Progenitor cell of endocrine pancreas (in vitro differentiated cells): ENCODE results near the gene SGCD. TPM values are rescaled to one million over a fixed set of nuclear protein-coding genes. Genes with fewer than 3 reads are reported as not detected.

Source experiments
- DNase-seq: peaks from one replicate; pipeline ENCODE4 v3.0.0; 2021; ENCODE audit warnings: low spot score; ENCODE audit not compliant: unreplicated experiment
- H3K27ac Mint-ChIP-seq: 2 replicates; pipeline ENCODE4 v1.8.0; 2021; ENCODE audit warnings: mild to moderate bottlenecking, moderate library complexity, mixed read lengths
- H3K27me3 Mint-ChIP-seq: 2 replicates; pipeline ENCODE4 v1.8.0; 2021; ENCODE audit warnings: mixed read lengths
- H3K36me3 Mint-ChIP-seq: 2 replicates; pipeline ENCODE4 v1.8.0; 2022; ENCODE audit warnings: mixed read lengths; ENCODE audit not compliant: insufficient read depth
- H3K4me1 Mint-ChIP-seq: 2 replicates; pipeline ENCODE4 v1.8.0; 2021; ENCODE audit warnings: low read depth, mixed read lengths
- H3K4me3 Mint-ChIP-seq: 2 replicates; pipeline ENCODE4 v1.8.0; 2021; ENCODE audit warnings: low read depth, mild to moderate bottlenecking, moderate library complexity, mixed read lengths
- H3K9me3 Mint-ChIP-seq: 2 replicates; pipeline ENCODE4 v1.8.0; 2021; ENCODE audit warnings: low read depth, mixed read lengths
- CTCF ChIP-seq: fragments of 200-600 bp; sonication (generic); IDR thresholded peaks from one replicate; pipeline ENCODE4 v1.5.0; 2021; ENCODE audit warnings: antibody characterized with exemption, mild to moderate bottlenecking; ENCODE audit not compliant: unreplicated experiment
- total RNA-seq: library from RNA; stranded (reverse); gene quantifications from 2 replicates; pipeline ENCODE4 v1.2.1, GENCODE V29; 2021

The SGCD gene
- total RNA-seq, 1 donor from 2014 or later = 5.9 TPM

GRCh38 chr5:156329171-156329611 is 2.2 kb downstream of the SGCD start:
- no peak overlapping the region for H3K4me3 Mint-ChIP-seq

GRCh38 chr5:156330141-156330870 is 3.3 kb downstream of the SGCD start:
- TF ChIP-seq CTCF = no peak
- Mint-ChIP-seq H3K4me1 (peaks cover 9% of the 10 kb centered on the region), H3K9me3 (no peaks in the 10 kb centered on the region), H3K27ac (no peak overlapping the region), H3K27me3 (no peaks in the 10 kb centered on the region), H3K4me3 (no peak overlapping the region), H3K36me3 (no peaks in the 10 kb centered on the region)
- DNase-seq = no peak

More at GRCh38 chr5:156329171-156329611, 2.2 kb downstream of the SGCD start:
- Mint-ChIP-seq H3K9me3 (no peaks in the 10 kb centered on the region), H3K4me1 (peaks cover 11% of the 10 kb centered on the region), H3K36me3 (no peaks in the 10 kb centered on the region), H3K27me3 (no peaks in the 10 kb centered on the region), H3K27ac (no peak overlapping the region)
- no peak for DNase-seq
- no peak for TF ChIP-seq CTCF

GRCh38 chr5:156331181-156331580 is 4.2 kb downstream of the SGCD start:
- Mint-ChIP-seq H3K27ac (no peak overlapping the region), H3K4me3 (no peak overlapping the region), H3K36me3 (no peaks in the 10 kb centered on the region), H3K4me1 (peaks cover 8% of the 10 kb centered on the region), H3K27me3 (no peaks in the 10 kb centered on the region), H3K9me3 (no peaks in the 10 kb centered on the region)
- DNase-seq = no peak
- TF ChIP-seq CTCF = no peak

GRCh38 chr5:156331845-156332244 is 4.9 kb downstream of the SGCD start:
- Mint-ChIP-seq H3K36me3 (no peaks in the 10 kb centered on the region), H3K4me3 (no peak overlapping the region), H3K4me1 (peaks cover 4% of the 10 kb centered on the region), H3K27me3 (no peaks in the 10 kb centered on the region), H3K9me3 (no peaks in the 10 kb centered on the region), H3K27ac (no peak overlapping the region)
- no peak for DNase-seq
- TF ChIP-seq CTCF = no peak

- Mint-ChIP-seq H3K27me3 (no peaks in the 10 kb centered on the region), H3K4me1 (peaks cover 4% of the 10 kb centered on the region), H3K27ac (no peak overlapping the region), H3K36me3 (no peaks in the 10 kb centered on the region), H3K4me3 (no peak overlapping the region), H3K9me3 (no peaks in the 10 kb centered on the region)
- no peak for DNase-seq
- TF ChIP-seq CTCF = no peak
Observed at GRCh38 chr5:156332245-156332644, 5.3 kb downstream of the SGCD start.
